HG03565 (cell line): ENCODE results near the gene CACNA1C.

Source experiments
- ATAC-seq: cut with Tn5 transposase; IDR thresholded peaks from one replicate; pipeline ENCODE4 v1.9.1; 2021; ENCODE audit warnings: mild to moderate bottlenecking, moderate library complexity; ENCODE audit not compliant: unreplicated experiment

CACNA1C gene

GRCh38 chr12:2307550-2307949 is 254.8 kb downstream of the CACNA1C start:
- ATAC-seq, result no peak

- ATAC-seq, result no peak
These were observed 256.9 kb downstream of the CACNA1C start for GRCh38 chr12:2309647-2310046.

GRCh38 chr12:2311020-2311778 is 258.4 kb downstream of the CACNA1C start:
- ATAC-seq, result no peak

GRCh38 chr12:2312175-2312574 is 259.4 kb downstream of the CACNA1C start:
- no peak for ATAC-seq

- no peak for ATAC-seq
These were observed 260.0 kb downstream of the CACNA1C start for GRCh38 chr12:2312770-2313169.

- ATAC-seq, result no peak
These were observed 261.7 kb downstream of the CACNA1C start for GRCh38 chr12:2314492-2314891.

GRCh38 chr12:2317772-2318171 is 265.0 kb downstream of the CACNA1C start:
- no peak for ATAC-seq

- ATAC-seq, result no peak
These were observed 265.5 kb downstream of the CACNA1C start for GRCh38 chr12:2318286-2318685.

- ATAC-seq, result no peak
These were observed 266.3 kb downstream of the CACNA1C start for GRCh38 chr12:2319136-2319535.

GRCh38 chr12:2319737-2320506 is 267.1 kb downstream of the CACNA1C start:
- no peak for ATAC-seq

GRCh38 chr12:2320841-2321240 is 268.1 kb downstream of the CACNA1C start:
- ATAC-seq, result no peak

GRCh38 chr12:2322554-2323120 is 269.9 kb downstream of the CACNA1C start:
- no peak for ATAC-seq

- no peak for ATAC-seq
These were observed 270.9 kb downstream of the CACNA1C start for GRCh38 chr12:2323532-2324255.

- ATAC-seq, result no peak
These were observed 271.6 kb downstream of the CACNA1C start for GRCh38 chr12:2324387-2324786.

GRCh38 chr12:2325519-2325918 is 272.7 kb downstream of the CACNA1C start:
- ATAC-seq, result no peak

- ATAC-seq, result no peak
These were observed 273.7 kb downstream of the CACNA1C start for GRCh38 chr12:2326470-2326869.

- no peak for ATAC-seq
These were observed 275.9 kb downstream of the CACNA1C start for GRCh38 chr12:2328661-2329060.

- no peak for ATAC-seq
These were observed 276.9 kb downstream of the CACNA1C start for GRCh38 chr12:2329661-2330210.

GRCh38 chr12:2332236-2332635 is 279.4 kb downstream of the CACNA1C start:
- ATAC-seq, result no peak

- ATAC-seq, result no peak
These were observed 280.2 kb downstream of the CACNA1C start for GRCh38 chr12:2332947-2333346.
